Neural cell (in vitro differentiated cells): ENCODE results near the gene ACTR3C. TPM values are rescaled to one million over a fixed set of nuclear protein-coding genes. Genes with fewer than 3 reads are reported as not detected.
"Not testable (repeated sequence)": the region's sequence is repeated elsewhere in the genome, so short reads cannot be mapped to it uniquely, and the experiment has no call there.

Experiments
- H2AFZ ChIP-seq: fragments of 200-600, 300-800 bp; sonication (generic), shearing (Covaris generic); 2 replicates; pipeline ENCODE4 v1.6.0; 2014; ENCODE audit warnings: low read depth, mild to moderate bottlenecking, antibody characterized with exemption, low read length, moderate library complexity
- H3F3A ChIP-seq: fragments of 200-600 bp; shearing (Covaris generic); 2 replicates; pipeline ENCODE4 v1.6.1; 2016; ENCODE audit warnings: mild to moderate bottlenecking, moderate library complexity, mixed read lengths, antibody characterized with exemption, low read length; ENCODE audit not compliant: insufficient read depth, poor library complexity, severe bottlenecking
- H3K27ac ChIP-seq: fragments of 200-600, 300-800 bp; sonication (generic), shearing (Covaris generic); 2 replicates; pipeline ENCODE4 v1.5.1; 2014; ENCODE audit warnings: mild to moderate bottlenecking, low read length, moderate library complexity
- H3K27me3 ChIP-seq: fragments of 300-800, 200-600 bp; sonication (generic), shearing (Covaris generic); 2 replicates; pipeline ENCODE4 v1.6.0; 2014; ENCODE audit warnings: mild to moderate bottlenecking, low read depth, low read length, moderate library complexity; ENCODE audit not compliant: insufficient read depth
- H3K36me3 ChIP-seq: fragments of 300-800, 200-600 bp; sonication (generic), shearing (Covaris generic); 2 replicates; pipeline ENCODE4 v1.5.1; 2014; ENCODE audit warnings: mild to moderate bottlenecking, antibody characterized with exemption, low read length, moderate library complexity; ENCODE audit not compliant: insufficient read depth
- H3K4me2 ChIP-seq: fragments of 300-800, 200-600 bp; sonication (generic), shearing (Covaris generic); 2 replicates; pipeline ENCODE4 v1.6.0; 2014; ENCODE audit warnings: mild to moderate bottlenecking, low read length
- H3K4me3 ChIP-seq: fragments of 300-800, 200-600 bp; sonication (generic), shearing (Covaris generic); 2 replicates; pipeline ENCODE4 v1.5.1; 2014; ENCODE audit warnings: mild to moderate bottlenecking, low read length, moderate library complexity
- H3K79me2 ChIP-seq: fragments of 200-600 bp; shearing (Covaris generic); replicated peaks from 2 replicates; pipeline ENCODE4 v1.6.0; 2014; ENCODE audit warnings: mild to moderate bottlenecking, low read length, moderate library complexity; ENCODE audit not compliant: insufficient read depth
- H3K9ac ChIP-seq: fragments of 300-800, 200-600 bp; sonication (generic), shearing (Covaris generic); 2 replicates; pipeline ENCODE4 v1.6.1; 2016; ENCODE audit warnings: mild to moderate bottlenecking, low read length, mixed read lengths
- H3K9me2 ChIP-seq: fragments of 200-600 bp; shearing (Covaris generic); 2 replicates; pipeline ENCODE4 v1.6.1; 2016; ENCODE audit warnings: mild to moderate bottlenecking, low read length, mixed read lengths; ENCODE audit not compliant: insufficient read depth
- H3K9me3 ChIP-seq: fragments of 200-600, 300-800 bp; sonication (generic), shearing (Covaris generic); 2 replicates; pipeline ENCODE4 v1.6.1; 2016; ENCODE audit warnings: mild to moderate bottlenecking, mixed run types, low read length, moderate library complexity, mixed read lengths
- H4K20me1 ChIP-seq: fragments of 200-600 bp; shearing (Covaris generic); 2 replicates; pipeline ENCODE4 v1.6.1; 2016; ENCODE audit warnings: mild to moderate bottlenecking, mixed run types; ENCODE audit not compliant: insufficient read depth
- EP300 ChIP-seq: fragments of 450-650 bp; conservative IDR thresholded peaks from 2 replicates; pipeline ENCODE4 v1.6.1; 2014; ENCODE audit warnings: antibody characterized with exemption, mild to moderate bottlenecking, moderate library complexity; ENCODE audit not compliant: poor library complexity, severe bottlenecking
- EZH2 ChIP-seq: fragments of 200-600, 300-800 bp; shearing (Covaris generic), sonication (generic); IDR thresholded peaks from 2 replicates; pipeline ENCODE4 v1.6.1; 2014; ENCODE audit warnings: antibody characterized with exemption, low read length, borderline replicate concordance, mild to moderate bottlenecking; ENCODE audit not compliant: insufficient read depth, poor library complexity, severe bottlenecking
- MXI1 ChIP-seq: fragments of 450-650 bp; conservative IDR thresholded peaks from 2 replicates; pipeline ENCODE4 v1.6.1; 2014; ENCODE audit warnings: antibody characterized with exemption, mild to moderate bottlenecking; ENCODE audit not compliant: poor library complexity, severe bottlenecking
- POLR2AphosphoS5 ChIP-seq: IDR thresholded peaks from 2 replicates; pipeline ENCODE4 v1.6.1; 2012
- RAD21 ChIP-seq: fragments of 450-650 bp; conservative IDR thresholded peaks from 2 replicates; pipeline ENCODE4 v1.6.1; 2014; ENCODE audit warnings: antibody characterized with exemption, mild to moderate bottlenecking, moderate library complexity
- SMC3 ChIP-seq: fragments of 450-650 bp; conservative IDR thresholded peaks from 2 replicates; pipeline ENCODE4 v1.6.1; 2014; ENCODE audit warnings: antibody characterized with exemption, mild to moderate bottlenecking, moderate library complexity; ENCODE audit not compliant: poor library complexity
- TAF1 ChIP-seq: IDR thresholded peaks from 2 replicates; pipeline ENCODE4 v1.6.1; 2012; ENCODE audit warnings: low read depth
- polyA plus RNA-seq: library from polyadenylated mRNA; depleted of rRNA; stranded (reverse); fragments of >200 nt; gene quantifications from 2 replicates; pipeline ENCODE4 v1.2.3, GENCODE V29; 2014
- TF ChIP-seq, protein P1 (sequence below): fragments of 450-650 bp; IDR thresholded peaks from 2 replicates; pipeline ENCODE4 v1.5.1; 2014; ENCODE audit warnings: antibody characterized with exemption, mild to moderate bottlenecking, moderate library complexity; ENCODE audit not compliant: poor library complexity, severe bottlenecking
- TF ChIP-seq, protein P2 (sequence below): IDR thresholded peaks from 2 replicates; pipeline ENCODE4 v1.6.1; 2012; ENCODE audit warnings: borderline replicate concordance

ACTR3C gene
- polyA plus RNA-seq, 1 donor from 2014 or later, result not detected

DNA sequence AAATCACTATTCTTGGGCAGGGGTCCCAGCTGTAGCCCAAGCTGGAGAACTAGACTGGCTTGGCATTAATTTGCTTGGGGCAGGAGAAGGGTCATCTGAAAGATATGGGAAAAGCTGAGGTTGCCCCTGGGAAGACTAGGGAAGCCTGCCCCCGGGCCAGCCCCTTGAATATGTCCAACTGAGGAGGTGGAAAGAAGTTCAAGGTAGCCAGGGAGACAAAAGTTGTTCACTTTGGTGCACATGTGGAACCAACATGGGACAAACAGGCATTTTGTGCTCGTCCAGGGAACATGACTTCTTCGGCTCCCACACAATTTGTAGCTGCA, 1.6 kb downstream of the ACTR3C start:
- TF ChIP-seq MXI1, result no peak
- TF ChIP-seq EP300, result no peak
- TF ChIP-seq, protein P1, sequence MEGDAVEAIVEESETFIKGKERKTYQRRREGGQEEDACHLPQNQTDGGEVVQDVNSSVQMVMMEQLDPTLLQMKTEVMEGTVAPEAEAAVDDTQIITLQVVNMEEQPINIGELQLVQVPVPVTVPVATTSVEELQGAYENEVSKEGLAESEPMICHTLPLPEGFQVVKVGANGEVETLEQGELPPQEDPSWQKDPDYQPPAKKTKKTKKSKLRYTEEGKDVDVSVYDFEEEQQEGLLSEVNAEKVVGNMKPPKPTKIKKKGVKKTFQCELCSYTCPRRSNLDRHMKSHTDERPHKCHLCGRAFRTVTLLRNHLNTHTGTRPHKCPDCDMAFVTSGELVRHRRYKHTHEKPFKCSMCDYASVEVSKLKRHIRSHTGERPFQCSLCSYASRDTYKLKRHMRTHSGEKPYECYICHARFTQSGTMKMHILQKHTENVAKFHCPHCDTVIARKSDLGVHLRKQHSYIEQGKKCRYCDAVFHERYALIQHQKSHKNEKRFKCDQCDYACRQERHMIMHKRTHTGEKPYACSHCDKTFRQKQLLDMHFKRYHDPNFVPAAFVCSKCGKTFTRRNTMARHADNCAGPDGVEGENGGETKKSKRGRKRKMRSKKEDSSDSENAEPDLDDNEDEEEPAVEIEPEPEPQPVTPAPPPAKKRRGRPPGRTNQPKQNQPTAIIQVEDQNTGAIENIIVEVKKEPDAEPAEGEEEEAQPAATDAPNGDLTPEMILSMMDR, result no peak
- no peak for TF ChIP-seq POLR2AphosphoS5
- TF ChIP-seq, protein P2, sequence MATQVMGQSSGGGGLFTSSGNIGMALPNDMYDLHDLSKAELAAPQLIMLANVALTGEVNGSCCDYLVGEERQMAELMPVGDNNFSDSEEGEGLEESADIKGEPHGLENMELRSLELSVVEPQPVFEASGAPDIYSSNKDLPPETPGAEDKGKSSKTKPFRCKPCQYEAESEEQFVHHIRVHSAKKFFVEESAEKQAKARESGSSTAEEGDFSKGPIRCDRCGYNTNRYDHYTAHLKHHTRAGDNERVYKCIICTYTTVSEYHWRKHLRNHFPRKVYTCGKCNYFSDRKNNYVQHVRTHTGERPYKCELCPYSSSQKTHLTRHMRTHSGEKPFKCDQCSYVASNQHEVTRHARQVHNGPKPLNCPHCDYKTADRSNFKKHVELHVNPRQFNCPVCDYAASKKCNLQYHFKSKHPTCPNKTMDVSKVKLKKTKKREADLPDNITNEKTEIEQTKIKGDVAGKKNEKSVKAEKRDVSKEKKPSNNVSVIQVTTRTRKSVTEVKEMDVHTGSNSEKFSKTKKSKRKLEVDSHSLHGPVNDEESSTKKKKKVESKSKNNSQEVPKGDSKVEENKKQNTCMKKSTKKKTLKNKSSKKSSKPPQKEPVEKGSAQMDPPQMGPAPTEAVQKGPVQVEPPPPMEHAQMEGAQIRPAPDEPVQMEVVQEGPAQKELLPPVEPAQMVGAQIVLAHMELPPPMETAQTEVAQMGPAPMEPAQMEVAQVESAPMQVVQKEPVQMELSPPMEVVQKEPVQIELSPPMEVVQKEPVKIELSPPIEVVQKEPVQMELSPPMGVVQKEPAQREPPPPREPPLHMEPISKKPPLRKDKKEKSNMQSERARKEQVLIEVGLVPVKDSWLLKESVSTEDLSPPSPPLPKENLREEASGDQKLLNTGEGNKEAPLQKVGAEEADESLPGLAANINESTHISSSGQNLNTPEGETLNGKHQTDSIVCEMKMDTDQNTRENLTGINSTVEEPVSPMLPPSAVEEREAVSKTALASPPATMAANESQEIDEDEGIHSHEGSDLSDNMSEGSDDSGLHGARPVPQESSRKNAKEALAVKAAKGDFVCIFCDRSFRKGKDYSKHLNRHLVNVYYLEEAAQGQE, result no peak
- no peak overlapping the region for H3K4me2 ChIP-seq

DNA sequence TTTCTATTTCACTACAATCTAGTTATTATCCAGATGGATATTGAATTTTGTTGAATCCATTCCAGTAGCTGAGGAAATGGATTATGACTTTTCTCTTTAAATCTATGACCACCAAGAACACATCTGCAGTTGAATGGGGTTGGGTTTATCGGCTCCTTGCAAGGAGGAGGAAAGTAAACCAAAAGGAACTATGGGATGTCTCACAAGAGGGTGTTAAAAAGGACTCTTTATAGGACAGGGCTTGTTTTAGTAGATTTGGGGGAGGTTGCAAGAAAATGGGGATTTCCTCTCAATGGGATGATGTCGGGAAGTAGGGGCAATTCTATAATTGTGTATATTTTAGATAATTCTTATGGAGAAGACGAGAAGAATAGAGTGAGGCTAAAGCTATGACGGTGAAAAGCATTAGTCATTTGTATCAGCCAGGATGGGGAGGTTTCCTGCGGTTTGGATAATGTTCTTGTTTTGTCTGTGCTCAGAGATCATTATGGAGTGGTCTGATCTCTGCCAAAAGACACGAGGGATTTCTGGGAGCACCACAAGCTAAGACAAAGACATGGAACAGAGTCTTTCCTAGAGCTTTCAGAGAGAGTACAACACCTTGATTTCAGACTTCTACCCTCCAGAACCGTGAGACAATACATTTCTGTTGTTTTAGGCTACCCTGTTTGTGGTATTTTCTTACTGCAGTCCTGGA, 5.4 kb downstream of the ACTR3C start:
- Histone ChIP-seq H3K4me3 (no peak overlapping the region), H3K27ac (no peak overlapping the region), H3K9ac (no peak overlapping the region), H3K9me2 (no peaks in the 10 kb centered on the region), H2AFZ (no peak overlapping the region), H3K4me2 (no peak overlapping the region), H3K9me3 (no peaks in the 10 kb centered on the region), H3K27me3 (no peaks in the 10 kb centered on the region), H4K20me1 (no peaks in the 10 kb centered on the region), H3F3A (no peaks in the 10 kb centered on the region), H3K36me3 (no peaks in the 10 kb centered on the region), H3K79me2 (no peaks in the 10 kb centered on the region)
- TF ChIP-seq, protein P2, result no peak
- no peak for TF ChIP-seq RAD21
- no peak for TF ChIP-seq SMC3
- no peak for TF ChIP-seq MXI1
- TF ChIP-seq, protein P1, result no peak
- TF ChIP-seq POLR2AphosphoS5, result no peak
- no peak for TF ChIP-seq EP300
- TF ChIP-seq EZH2, result no peak
- TF ChIP-seq TAF1, result no peak

More for the DNA sequence above, 1.6 kb downstream of the ACTR3C start:
- H3K4me3 ChIP-seq, result no peak overlapping the region
- H3K27ac ChIP-seq, result no peak overlapping the region
- no peaks in the 10 kb centered on the region for H3F3A ChIP-seq
- no peaks in the 10 kb centered on the region for H3K27me3 ChIP-seq
- no peaks in the 10 kb centered on the region for H3K36me3 ChIP-seq
- H3K9me2 ChIP-seq, result no peaks in the 10 kb centered on the region
- H4K20me1 ChIP-seq, result no peaks in the 10 kb centered on the region
- no peak overlapping the region for H3K9ac ChIP-seq
- no peak overlapping the region for H2AFZ ChIP-seq
- H3K9me3 ChIP-seq, result no peaks in the 10 kb centered on the region
- no peaks in the 10 kb centered on the region for H3K79me2 ChIP-seq

DNA sequence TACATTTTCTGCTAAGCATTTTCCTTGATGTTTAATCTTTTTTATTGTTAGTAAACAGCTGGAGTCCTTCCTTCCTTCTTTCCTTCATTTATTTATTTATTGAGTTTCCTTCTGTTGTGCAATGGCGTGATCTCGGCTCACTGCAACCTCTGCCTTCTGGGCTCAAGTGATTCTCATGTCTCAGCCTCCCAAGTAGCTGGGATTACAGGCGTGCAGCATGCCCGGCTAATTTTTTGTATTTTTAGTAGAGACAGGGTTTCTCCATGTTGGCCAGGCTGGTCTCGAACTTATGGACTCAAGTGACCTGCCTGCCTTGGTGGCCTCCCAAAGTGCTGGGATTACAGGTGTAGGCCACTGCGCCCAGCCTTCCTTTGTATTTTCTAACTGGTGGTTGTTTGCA, 6.4 kb downstream of the ACTR3C start:
- not testable (repeated sequence) for H2AFZ ChIP-seq, H3K4me2 ChIP-seq, H3K27me3 ChIP-seq, H3F3A ChIP-seq, H4K20me1 ChIP-seq, H3K36me3 ChIP-seq, H3K9ac ChIP-seq, H3K79me2 ChIP-seq, H3K9me2 ChIP-seq, H3K9me3 ChIP-seq, H3K4me3 ChIP-seq, H3K27ac ChIP-seq
